GM12878 (cell line): ENCODE results near the gene MPST. TPM values are rescaled to one million over a fixed set of nuclear protein-coding genes. Genes with fewer than 3 reads are reported as not detected.

Experiments
- ATAC-seq: fragments of 200-7000 bp; cut with Tn5 transposase; 3 replicates; pipeline ENCODE4 v1.9.1; 2020; ENCODE audit warnings: mild to moderate bottlenecking, moderate library complexity
- BruUV-seq: library from RNA; stranded (reverse); fragments of 400-500 nt; replicated peaks from 2 replicates; lab custom pipeline; 2021; lab: Mats Ljungman, UMichigan
- CTCF ChIA-PET: fragments of 300-600 bp; sonication (Branson Sonifier 250); formaldehyde crosslinking; extraction: SDS; loops from one replicate; lab custom pipeline; 2021; ENCODE audit warnings: inconsistent platforms; lab: Yijun Ruan, JAX
- POLR2A ChIA-PET: fragments of 350-600 bp; formaldehyde crosslinking; extraction: SDS; loops from one replicate; lab custom pipeline; 2021; ENCODE audit warnings: inconsistent platforms; lab: Charles Lee
- RAD21 ChIA-PET: fragments of 300-600 bp; sonication (Branson Sonifier 250); formaldehyde crosslinking; loops from one replicate; lab custom pipeline; 2023; ENCODE audit warnings: antibody characterized with exemption; ENCODE audit not compliant: unreplicated experiment; lab: Charles Lee
- SMC1A ChIA-PET: fragments of 300-600 bp; sonication (Branson Sonifier 250); formaldehyde crosslinking; loops from one replicate; lab custom pipeline; 2023; ENCODE audit not compliant: unreplicated experiment, uncharacterized antibody; lab: Charles Lee
- DNase-seq: peaks from one replicate; pipeline ENCODE4 v3.0.0-alpha.2; 2011; ENCODE audit warnings: low read depth, low spot score
- FAIRE-seq: peaks from 3 replicates; lab custom pipeline; 2011; peaks lifted over from hg19 to GRCh38; lab: Jason Lieb, UNC
- H2AFZ ChIP-seq: 2 replicates; pipeline ENCODE4 v1.6.0; 2011; ENCODE audit warnings: low read depth, low read length, control low read depth; ENCODE audit not compliant: control insufficient read depth
- H3K27ac ChIP-seq: 2 replicates; pipeline ENCODE4 v1.5.1; 2011; ENCODE audit warnings: control low read depth; ENCODE audit not compliant: control insufficient read depth, insufficient read depth
- H3K27me3 ChIP-seq, 2 experiments: replicated peaks in 1 of 2; 2 replicates each; pipeline versions ENCODE4 v1.6.0 to v1.6.1; 2011; ENCODE audit warnings: low read length in 1 of 2; ENCODE audit not compliant: control insufficient read depth in 2 of 2, insufficient read depth in 2 of 2
- H3K36me3 ChIP-seq, 2 experiments: 2 replicates each; pipeline ENCODE4 v1.5.1; 2011; ENCODE audit warnings: low read length in 1 of 2; ENCODE audit not compliant: control insufficient read depth in 2 of 2, insufficient read depth in 2 of 2
- H3K4me1 ChIP-seq: 2 replicates; pipeline ENCODE4 v1.6.1; 2011; ENCODE audit warnings: mild to moderate bottlenecking, low read length, moderate library complexity, mixed read lengths; ENCODE audit not compliant: control insufficient read depth, insufficient read depth
- H3K4me2 ChIP-seq: 2 replicates; pipeline ENCODE4 v1.6.0; 2011; ENCODE audit warnings: control low read depth; ENCODE audit not compliant: control insufficient read depth, insufficient read depth
- H3K4me3 ChIP-seq: fragments of 200-600 bp; sonication (generic); 2 replicates; pipeline ENCODE4 v1.5.1; 2016
- H3K79me2 ChIP-seq: 2 replicates; pipeline ENCODE4 v1.6.0; 2011; ENCODE audit warnings: low read length; ENCODE audit not compliant: control insufficient read depth, insufficient read depth
- H3K9ac ChIP-seq: 2 replicates; pipeline ENCODE4 v1.8.0; 2011; ENCODE audit warnings: low read length, control low read depth, mixed read lengths; ENCODE audit not compliant: control insufficient read depth, insufficient read depth
- H3K9me3 ChIP-seq: replicated peaks from 3 replicates; pipeline ENCODE4 v1.5.1; 2011; ENCODE audit warnings: mild to moderate bottlenecking, low read length; ENCODE audit not compliant: control insufficient read depth, insufficient read depth
- H4K20me1 ChIP-seq: 2 replicates; pipeline ENCODE4 v1.6.0; 2011; ENCODE audit not compliant: control insufficient read depth, insufficient read depth
- BHLHE40 ChIP-seq, 2 experiments: fragments of 450-650 bp in 1 of 2; IDR thresholded peaks; 2 replicates each; pipeline ENCODE4 v1.6.1; 2011 to 2017; ENCODE audit warnings: low read depth in 2 of 2, borderline replicate concordance in 1 of 2, improper control_type of control experiment in 1 of 2, low read length in 1 of 2, mild to moderate bottlenecking in 1 of 2
- BRCA1 ChIP-seq: IDR thresholded peaks from 2 replicates; pipeline ENCODE4 v1.6.1; 2011; ENCODE audit warnings: low read depth, low read length, improper control_type of control experiment
- CTCF ChIP-seq, 3 experiments: IDR thresholded peaks in 2 of 3; conservative IDR thresholded peaks in 1 of 3; 2 replicates each; pipeline ENCODE4 v1.5.1; 2011; ENCODE audit warnings: low read depth in 3 of 3, low read length in 3 of 3, mild to moderate bottlenecking in 3 of 3, control low read depth in 2 of 3, moderate library complexity in 2 of 3, inconsistent platforms in 1 of 3, mixed read lengths in 1 of 3; ENCODE audit not compliant: control insufficient read depth in 2 of 3, insufficient read depth in 1 of 3; ENCODE audit errors: extremely low read depth in 1 of 3
- GATAD2B ChIP-seq: fragments of 450-650 bp; conservative IDR thresholded peaks from 2 replicates; pipeline ENCODE4 v1.6.1; 2017; ENCODE audit warnings: low read depth, mild to moderate bottlenecking, moderate library complexity
- HDGF ChIP-seq: fragments of 450-650 bp; IDR thresholded peaks from 2 replicates; pipeline ENCODE4 v1.6.1; 2016; ENCODE audit warnings: antibody characterized with exemption
- IRF5 ChIP-seq: fragments of 450-650 bp; IDR thresholded peaks from 2 replicates; pipeline ENCODE4 v1.6.1; 2017; ENCODE audit warnings: borderline replicate concordance
- KLF5 ChIP-seq: fragments of 450-650 bp; IDR thresholded peaks from 2 replicates; pipeline ENCODE4 v1.6.1; 2014; ENCODE audit warnings: mild to moderate bottlenecking; ENCODE audit not compliant: partially characterized antibody
- MEF2A ChIP-seq: IDR thresholded peaks from 2 replicates; pipeline ENCODE4 v1.6.1; 2011; ENCODE audit warnings: low read depth, mild to moderate bottlenecking, low read length, moderate library complexity; ENCODE audit not compliant: insufficient read depth
- NBN ChIP-seq: fragments of 450-650 bp; IDR thresholded peaks from 2 replicates; pipeline ENCODE4 v1.6.1; 2016
- NR2C1 ChIP-seq: fragments of 450-650 bp; IDR thresholded peaks from 2 replicates; pipeline ENCODE4 v1.6.1; 2017; ENCODE audit warnings: antibody characterized with exemption, mild to moderate bottlenecking, moderate library complexity
- RAD21 ChIP-seq: IDR thresholded peaks from 2 replicates; pipeline ENCODE4 v1.6.1; 2011; ENCODE audit warnings: mild to moderate bottlenecking, low read depth, low read length, moderate library complexity; ENCODE audit not compliant: insufficient read depth
- SREBF2 ChIP-seq: IDR thresholded peaks from 2 replicates; pipeline ENCODE4 v1.6.1; 2012; ENCODE audit warnings: mild to moderate bottlenecking, low read length
- SUPT20H ChIP-seq: IDR thresholded peaks from 2 replicates; pipeline ENCODE4 v1.6.1; 2011; ENCODE audit warnings: low read depth, mild to moderate bottlenecking, low read length, moderate library complexity, borderline replicate concordance; ENCODE audit not compliant: control insufficient read depth
- TARDBP ChIP-seq: IDR thresholded peaks from 2 replicates; pipeline ENCODE4 v1.6.1; 2016; ENCODE audit warnings: borderline replicate concordance
- YY1 ChIP-seq: IDR thresholded peaks from 2 replicates; pipeline ENCODE4 v1.6.1; 2011; ENCODE audit warnings: low read depth, mild to moderate bottlenecking, low read length
- ZNF24 ChIP-seq: fragments of 450-650 bp; IDR thresholded peaks from 2 replicates; pipeline ENCODE4 v1.6.1; 2017; ENCODE audit warnings: antibody characterized with exemption, mild to moderate bottlenecking
- WGBS: methylation state at CpG from one replicate; pipeline ENCODE4 v1.1.6; 2016; ENCODE audit warnings: low lambda C conversion rate; ENCODE audit not compliant: insufficient replicate concordance, insufficient coverage; ENCODE audit errors: missing lambda C conversion rate; 5-methylcytosine and 5-hydroxymethylcytosine counted together
- in situ Hi-C: fragments of 300-500 bp; cut with MboI; formaldehyde crosslinking; loops from 9 replicates; pipeline ENCODE4 v1.14.3; 2018; ENCODE audit warnings: mixed read lengths
- intact Hi-C: fragments of 100-400 bp; cut with micrococcal nuclease; formaldehyde crosslinking; loops from one replicate; pipeline ENCODE4 v1.14.2; 2022; ENCODE audit not compliant: unreplicated experiment
- polyA plus RNA-seq, 11 experiments: library from polyadenylated mRNA; depleted of rRNA in 4 of 11; unstranded in 6 of 11; stranded (reverse) in 5 of 11; fragments of >200 nt; fragmentation: Nextera tagmentation in 4 of 11; fragmentation: Illumina TruSeq in 1 of 11; extraction: Ambion mirVana in 4 of 11; extraction: Trizol in 1 of 11; gene quantifications; 1 replicate in 1 of 11; 2 replicates in 10 of 11; pipeline versions ENCODE4 v1.2.1 to v1.2.3, GENCODE V29; 2011 to 2016; ENCODE audit warnings: inconsistent platforms in 2 of 11, missing spikeins in 2 of 11, low read depth in 1 of 11
- total RNA-seq, 4 experiments: library from RNA; depleted of rRNA in 3 of 4; stranded (reverse); fragments of >200 nt in 3 of 4; fragmentation: Illumina TruSeq in 1 of 4; extraction: Trizol in 1 of 4; gene quantifications; 2 replicates each; pipeline versions ENCODE4 v1.2.1 to v1.2.3, GENCODE V29; 2013 to 2021

MPST gene
- total and polyA plus RNA-seq, 10 of the 15 experiments (the other 5 are each of a cell fraction or from before 2014, with no cell fraction given) = 0.95 to 88.7 (median 38.5) TPM

GRCh38 chr22:37077802-37078448, 58.4 kb downstream of the MPST start:
- H3K36me3 ChIP-seq = no peaks in the 10 kb centered on the region
- in situ Hi-C loops (no loop called here), intact Hi-C loops (loop anchor here (1.0 to 5.0 kb wide), 3 partner anchors 69 to 183 kb away; partner anchors contain the start of gene IL2RB)
- peaks cover 10% of the 10 kb centered on the region for H3K4me1 ChIP-seq
- no peak for DNase-seq
- BruUV-seq = no TSS peak
- ChIA-PET CTCF (interaction anchor here (0.6 to 1.6 kb wide), 15 partner anchors 9 to 120 kb away, joined by 3 to 6 read pairs (median 4); partner anchors contain the start of gene IL2RB), POLR2A (interaction anchor here (0.6 to 1.8 kb wide), 2 partner anchors 44 to 92 kb away, joined by 3 to 6 read pairs; no protein-coding TSS in a partner anchor), SMC1A (interaction anchor here (1.0 to 2.0 kb wide), 5 partner anchors 68 to 120 kb away, joined by 3 to 8 read pairs (median 5); no protein-coding TSS in a partner anchor), RAD21 (interaction anchor here (0.8 to 1.2 kb wide), 7 partner anchors 44 to 122 kb away, joined by 3 to 8 read pairs (median 4); no protein-coding TSS in a partner anchor)
- no peak overlapping the region for H3K4me3 ChIP-seq
- peaks cover 0 to 3% of the 10 kb centered on the region in 2 experiments; a peak in 2 of 4 replicates for H3K27me3 ChIP-seq
- H3K79me2 ChIP-seq = no peaks in the 10 kb centered on the region
- no peak overlapping the region for H3K27ac ChIP-seq
- H3K9ac ChIP-seq = no peak overlapping the region
- FAIRE-seq = peak; percentile 85
- no peaks in the 10 kb centered on the region for H3K9me3 ChIP-seq
- peak; percentile 91 for ATAC-seq
- H4K20me1 ChIP-seq = no peaks in the 10 kb centered on the region
- peak overlapping the region; percentile 70; the same call in 1 of the 2 replicates for H2AFZ ChIP-seq
- H3K4me2 ChIP-seq = no peak overlapping the region
- 9% methylated on average over 15 of the region's 15 CpGs for WGBS
- 0 out of 4 replicates have a peak, but pooled peaks of 1 of the 2 experiments have one; percentile 44 for TF ChIP-seq BHLHE40 (IDR thresholded peaks at IDR 0.05; ENCODE audit: borderline replicate concordance in 1 of 2, low read depth in 2 of 2, low read length in 1 of 2)
- no peak for TF ChIP-seq KLF5
- 0 out of 2 replicates have a peak, but pooled peaks have one; percentile 32 for TF ChIP-seq HDGF
- no peak for TF ChIP-seq GATAD2B
- no peak for TF ChIP-seq NR2C1
- TF ChIP-seq SUPT20H = no peak
- no peak for TF ChIP-seq MEF2A
- no peak for TF ChIP-seq SREBF2
- TF ChIP-seq TARDBP = no peak
- TF ChIP-seq BRCA1 = no peak
- no peak for TF ChIP-seq NBN
- peak; percentile 85 for TF ChIP-seq RAD21
- TF ChIP-seq IRF5 = no peak
- TF ChIP-seq YY1 = peak; percentile 83
- peak; percentile 96 to 99 (median 98) for TF ChIP-seq CTCF (IDR thresholded peaks at IDR 0.05 in 2 of 3, conservative IDR thresholded peaks at IDR 0.05 in 1 of 3; ENCODE audit: control insufficient read depth in 2 of 3, extremely low read depth in 1 of 3, insufficient read depth in 1 of 3, low read depth in 3 of 3, low read length in 3 of 3)
- TF ChIP-seq ZNF24 = no peak
